GM23338 (cell line): ENCODE results near the gene GAB2. TPM values are rescaled to one million over a fixed set of nuclear protein-coding genes. Genes with fewer than 3 reads are reported as not detected.

Experiments used
- ATAC-seq: fragments of 200-7000 bp; cut with Tn5 transposase; 3 replicates; pipeline ENCODE4 v1.9.1; 2020
- DNase-seq: peaks from one replicate; pipeline ENCODE4 v3.0.0-alpha.2; 2015; ENCODE audit warnings: low spot score
- H2AFZ ChIP-seq: fragments of 200-600 bp; sonication (generic); 2 replicates; pipeline ENCODE4 v1.8.0; 2016; ENCODE audit warnings: antibody characterized with exemption, mild to moderate bottlenecking, moderate library complexity
- H3F3A ChIP-seq: fragments of 200-600 bp; sonication (generic); replicated peaks from 2 replicates; pipeline ENCODE4 v1.8.0; 2017; ENCODE audit warnings: antibody characterized with exemption, mixed run types, low read depth
- H3K27ac ChIP-seq: fragments of 200-600 bp; sonication (generic); 2 replicates; pipeline ENCODE4 v1.6.1; 2016; ENCODE audit warnings: low read depth
- H3K27me3 ChIP-seq: fragments of 200-600 bp; sonication (generic); 2 replicates; pipeline ENCODE4 v1.8.0; 2016; ENCODE audit warnings: mild to moderate bottlenecking, mixed run types, moderate library complexity; ENCODE audit not compliant: insufficient read depth
- H3K36me3 ChIP-seq: fragments of 200-600 bp; sonication (generic); 2 replicates; pipeline ENCODE4 v1.8.0; 2016; ENCODE audit warnings: mild to moderate bottlenecking; ENCODE audit not compliant: insufficient read depth
- H3K4me1 ChIP-seq: fragments of 200-600 bp; sonication (generic); 2 replicates; pipeline ENCODE4 v1.8.0; 2016; ENCODE audit warnings: mild to moderate bottlenecking, moderate library complexity; ENCODE audit not compliant: insufficient read depth
- H3K4me2 ChIP-seq: fragments of 200-600 bp; sonication (generic); 2 replicates; pipeline ENCODE4 v1.7.1; 2017; ENCODE audit warnings: mixed run types
- H3K4me3 ChIP-seq: fragments of 200-600 bp; sonication (generic); 2 replicates; pipeline ENCODE4 v1.6.1; 2016; ENCODE audit warnings: mixed run types
- H3K79me2 ChIP-seq: fragments of 200-600 bp; sonication (generic); replicated peaks from 2 replicates; pipeline ENCODE4 v1.8.0; 2017; ENCODE audit warnings: mild to moderate bottlenecking; ENCODE audit not compliant: insufficient read depth
- H3K9me2 ChIP-seq: fragments of 200-600 bp; sonication (generic); 2 replicates; pipeline ENCODE4 v1.8.0; 2017; ENCODE audit not compliant: insufficient read depth
- H4K20me1 ChIP-seq: fragments of 200-600 bp; sonication (generic); replicated peaks from 2 replicates; pipeline ENCODE4 v1.8.0; 2017; ENCODE audit warnings: mild to moderate bottlenecking; ENCODE audit not compliant: insufficient read depth
- H3K27ac Mint-ChIP-seq: 2 replicates; pipeline ENCODE4 v1.8.0; 2020; ENCODE audit warnings: inconsistent platforms, mild to moderate bottlenecking, moderate library complexity, mixed read lengths
- H3K27me3 Mint-ChIP-seq: 3 replicates; pipeline ENCODE4 v1.8.0; 2022; ENCODE audit warnings: low read depth, mild to moderate bottlenecking, moderate library complexity, mixed read lengths, inconsistent platforms; ENCODE audit not compliant: insufficient read depth, poor library complexity
- H3K36me3 Mint-ChIP-seq: 3 replicates; pipeline ENCODE4 v1.8.0; 2021; ENCODE audit warnings: low read depth, mild to moderate bottlenecking, inconsistent platforms, moderate library complexity, mixed read lengths
- H3K4me1 Mint-ChIP-seq: 3 replicates; pipeline ENCODE4 v1.8.0; 2020; ENCODE audit warnings: mild to moderate bottlenecking, inconsistent platforms, mixed read lengths
- H3K4me3 Mint-ChIP-seq: 3 replicates; pipeline ENCODE4 v1.8.0; 2021; ENCODE audit warnings: moderate library complexity, mild to moderate bottlenecking, inconsistent platforms, mixed read lengths
- H3K9me3 Mint-ChIP-seq: 3 replicates; pipeline ENCODE4 v1.8.0; 2020; ENCODE audit warnings: moderate library complexity, mild to moderate bottlenecking, inconsistent platforms, mixed read lengths
- ETS1 ChIP-seq: IDR thresholded peaks from 2 replicates; pipeline ENCODE4 v1.6.1; 2016; ENCODE audit warnings: antibody characterized with exemption
- EZH2 ChIP-seq: fragments of 200-600 bp; sonication (generic); IDR thresholded peaks from one replicate; pipeline ENCODE4 v1.8.0; 2017; ENCODE audit warnings: antibody characterized with exemption, mild to moderate bottlenecking, low read depth; ENCODE audit not compliant: unreplicated experiment
- JUNB ChIP-seq: IDR thresholded peaks from one replicate; pipeline ENCODE4 v1.6.1; 2016; ENCODE audit warnings: antibody characterized with exemption; ENCODE audit not compliant: unreplicated experiment
- NANOG ChIP-seq: IDR thresholded peaks from 2 replicates; pipeline ENCODE4 v1.6.1; 2016; ENCODE audit warnings: antibody characterized with exemption, borderline replicate concordance
- POLR2AphosphoS5 ChIP-seq: IDR thresholded peaks from 2 replicates; pipeline ENCODE4 v1.6.1; 2016; ENCODE audit warnings: antibody characterized with exemption, low read depth
- REST ChIP-seq: IDR thresholded peaks from one replicate; pipeline ENCODE4 v1.6.1; 2018; ENCODE audit warnings: antibody characterized with exemption; ENCODE audit not compliant: unreplicated experiment
- STAT1 ChIP-seq: IDR thresholded peaks from one replicate; pipeline ENCODE4 v1.6.1; 2016; ENCODE audit warnings: antibody characterized with exemption; ENCODE audit not compliant: unreplicated experiment
- ZNF331 ChIP-seq: fragments of 250-450 bp; sonication (Bioruptor Pico); IDR thresholded peaks from 2 replicates; pipeline ENCODE4 v1.5.0; 2020; ENCODE audit warnings: low read depth, mild to moderate bottlenecking, moderate library complexity
- ZNF462 ChIP-seq: fragments of 250-450 bp; sonication (Bioruptor Pico); IDR thresholded peaks from 2 replicates; pipeline ENCODE4 v1.5.0; 2020; ENCODE audit warnings: mild to moderate bottlenecking, moderate library complexity
- polyA plus RNA-seq: library from polyadenylated mRNA; unstranded; fragments of >200 nt; fragmentation: Nextera tagmentation; extraction: Ambion mirVana; gene quantifications from 2 replicates; pipeline ENCODE4 v1.2.1, GENCODE V29; 2016
- total RNA-seq: library from RNA; depleted of rRNA; stranded (reverse); fragments of >200 nt; shearing (Covaris generic); gene quantifications from 2 replicates; pipeline ENCODE4 v1.2.3, GENCODE V29; 2014

Gene GAB2
- total and polyA plus RNA-seq, 2 experiments from 2014 or later, result 2.0 to 10.8 TPM

- TF ChIP-seq ZNF462 (CRISPR knock-in tag), result no peak
- no peak for TF ChIP-seq NANOG
- no peak for TF ChIP-seq REST
- no peak for TF ChIP-seq EZH2
Measured at GRCh38 chr11:78405805-78406204, 11.8 kb downstream of the GAB2 start (continued).

GRCh38 chr11:78403781-78404180 is 13.8 kb downstream of the GAB2 start:
- H3K27ac Mint-ChIP-seq, result no peak overlapping the region
- Histone ChIP-seq H3F3A (no peaks in the 10 kb centered on the region), H3K36me3 (no peaks in the 10 kb centered on the region), H2AFZ (no peak overlapping the region), H3K27me3 (peaks cover 12% of the 10 kb centered on the region; the same call in 1 of the 2 replicates), H3K4me1 (peaks cover 13% of the 10 kb centered on the region; the same call in 1 of the 2 replicates), H3K9me2 (no peaks in the 10 kb centered on the region), H4K20me1 (no peaks in the 10 kb centered on the region; the same call in 1 of the 2 replicates), H3K4me3 (no peak overlapping the region), H3K4me2 (no peak overlapping the region), H3K27ac (no peak overlapping the region), H3K79me2 (peaks cover 7% of the 10 kb centered on the region; the same call in 1 of the 2 replicates)
- H3K27me3 Mint-ChIP-seq, result peaks cover 17% of the 10 kb centered on the region
- peaks cover 5% of the 10 kb centered on the region; the same call in 2 of the 3 replicates for H3K9me3 Mint-ChIP-seq
- no peak for ATAC-seq
- H3K4me3 Mint-ChIP-seq, result no peak overlapping the region
- peaks cover 2% of the 10 kb centered on the region; the same call in 2 of the 3 replicates for H3K36me3 Mint-ChIP-seq
- H3K4me1 Mint-ChIP-seq, result peaks cover 17% of the 10 kb centered on the region
- DNase-seq, result no peak
- TF ChIP-seq POLR2AphosphoS5 (no peak), NANOG (no peak), STAT1 (no peak), REST (no peak), ETS1 (no peak), ZNF331 (CRISPR knock-in tag) (no peak), EZH2 (no peak), JUNB (no peak)
